ENCODE results near the gene CAMTA1.

Gene CAMTA1

DNA sequence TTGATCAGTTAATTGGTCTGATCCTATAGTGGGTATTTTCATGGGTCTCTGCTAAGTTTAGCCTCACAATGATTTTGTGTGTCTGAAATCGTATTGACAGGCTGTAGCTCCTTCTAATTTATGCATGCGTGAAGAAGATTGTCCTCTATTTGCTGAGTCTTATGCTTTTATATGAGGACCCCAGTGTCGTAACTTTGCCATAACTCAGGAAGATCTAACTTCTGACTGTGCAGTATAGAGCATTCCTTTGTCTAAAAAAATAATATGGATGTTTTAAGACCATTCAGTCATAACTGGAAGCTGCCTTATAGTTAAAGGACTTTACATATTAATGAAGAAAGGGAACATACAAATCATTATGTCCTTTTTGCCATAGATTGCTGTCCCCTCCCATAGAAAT lies 73.3 kb downstream of the CAMTA1 start:
- no peak overlapping the region for H3K4me3 Mint-ChIP-seq
- intact Hi-C loops (cut with micrococcal nuclease), result no loop called here
- no peak overlapping the region for H3K27ac Mint-ChIP-seq
- peaks cover 42% of the 10 kb centered on the region for H3K36me3 Mint-ChIP-seq (ENCODE audit: low read depth)
- H3K27me3 Mint-ChIP-seq, result no peaks in the 10 kb centered on the region
- peaks cover 8% of the 10 kb centered on the region for H3K4me1 Mint-ChIP-seq (ENCODE audit: low read depth)
- no peaks in the 10 kb centered on the region for H3K9me3 Mint-ChIP-seq

DNA sequence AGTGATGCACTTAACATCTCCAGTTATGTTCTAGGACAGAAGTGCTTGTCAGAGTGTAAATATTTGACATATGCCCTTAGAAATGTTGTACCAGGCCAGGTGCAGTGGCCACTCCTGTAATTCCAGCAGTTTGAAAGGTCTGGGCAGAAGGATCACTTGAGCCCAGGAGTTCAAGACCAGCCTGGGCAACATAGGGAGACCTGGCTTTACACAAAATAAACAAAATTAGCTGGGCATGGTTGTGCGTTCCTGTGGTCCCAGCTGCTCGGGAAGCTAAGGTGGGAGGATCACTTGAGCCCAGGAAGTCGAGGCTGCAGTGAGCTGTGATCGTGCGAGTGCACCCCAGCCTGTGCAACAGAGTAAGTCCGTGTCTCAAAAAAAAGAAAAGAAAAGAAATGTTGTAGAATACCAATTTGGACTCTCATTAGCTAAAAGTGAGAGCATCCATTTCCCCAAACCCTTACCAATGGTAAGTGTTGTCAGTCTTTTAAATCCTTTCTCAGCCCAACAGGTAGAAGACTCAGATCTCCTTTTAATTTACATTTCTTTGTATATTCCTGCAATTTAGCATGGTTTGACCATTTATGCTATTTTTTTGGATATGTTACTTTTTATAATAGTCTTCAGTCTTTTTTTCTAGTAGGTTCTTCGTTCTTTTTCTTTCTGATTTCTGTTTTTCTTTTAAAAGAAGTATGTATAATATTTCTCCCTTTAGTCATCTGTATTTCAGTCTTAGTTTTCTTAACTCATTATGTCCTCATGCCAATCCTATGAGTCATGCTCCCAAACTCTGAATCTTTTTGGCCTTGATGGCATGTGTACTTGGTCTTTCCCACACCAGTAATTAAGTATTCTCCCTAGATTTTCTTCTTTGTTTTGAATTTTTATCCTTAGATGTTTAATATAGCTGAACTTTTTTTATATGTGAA lies 74.4 kb downstream of the CAMTA1 start:
- H3K4me3 Mint-ChIP-seq, result no peak overlapping the region
- H3K4me1 Mint-ChIP-seq (ENCODE audit: low read depth), result peaks cover 8% of the 10 kb centered on the region
- intact Hi-C loops (cut with micrococcal nuclease), result no loop called here
- no peaks in the 10 kb centered on the region for H3K27me3 Mint-ChIP-seq
- peaks cover 51% of the 10 kb centered on the region for H3K36me3 Mint-ChIP-seq (ENCODE audit: low read depth)
- no peaks in the 10 kb centered on the region for H3K9me3 Mint-ChIP-seq
- H3K27ac Mint-ChIP-seq, result no peak overlapping the region

DNA sequence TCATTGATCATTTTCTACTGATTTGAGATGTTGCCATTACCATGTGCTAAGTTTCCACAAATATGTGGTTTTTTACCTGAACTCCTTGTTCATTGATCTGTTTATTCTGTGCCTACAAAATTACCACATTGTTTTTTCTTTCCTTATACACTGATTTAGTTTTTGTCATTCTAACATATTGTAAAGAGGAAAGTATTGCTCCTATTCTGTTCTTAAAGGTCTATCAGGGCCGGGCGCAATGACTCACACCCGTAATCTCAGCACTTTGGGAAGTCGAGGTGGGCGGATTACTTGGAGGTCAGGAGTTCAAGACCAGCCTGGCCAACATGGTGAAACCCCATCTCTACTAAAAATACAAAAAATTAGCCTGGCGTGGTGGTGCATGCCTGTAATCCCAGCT lies 75.1 kb downstream of the CAMTA1 start:
- peaks cover 8% of the 10 kb centered on the region for H3K4me1 Mint-ChIP-seq (ENCODE audit: low read depth)
- H3K27ac Mint-ChIP-seq, result no peak overlapping the region
- H3K9me3 Mint-ChIP-seq, result no peaks in the 10 kb centered on the region
- H3K36me3 Mint-ChIP-seq (ENCODE audit: low read depth), result peaks cover 44% of the 10 kb centered on the region
- no peak overlapping the region for H3K4me3 Mint-ChIP-seq
- no peaks in the 10 kb centered on the region for H3K27me3 Mint-ChIP-seq
- intact Hi-C loops (cut with micrococcal nuclease), result no loop called here

DNA sequence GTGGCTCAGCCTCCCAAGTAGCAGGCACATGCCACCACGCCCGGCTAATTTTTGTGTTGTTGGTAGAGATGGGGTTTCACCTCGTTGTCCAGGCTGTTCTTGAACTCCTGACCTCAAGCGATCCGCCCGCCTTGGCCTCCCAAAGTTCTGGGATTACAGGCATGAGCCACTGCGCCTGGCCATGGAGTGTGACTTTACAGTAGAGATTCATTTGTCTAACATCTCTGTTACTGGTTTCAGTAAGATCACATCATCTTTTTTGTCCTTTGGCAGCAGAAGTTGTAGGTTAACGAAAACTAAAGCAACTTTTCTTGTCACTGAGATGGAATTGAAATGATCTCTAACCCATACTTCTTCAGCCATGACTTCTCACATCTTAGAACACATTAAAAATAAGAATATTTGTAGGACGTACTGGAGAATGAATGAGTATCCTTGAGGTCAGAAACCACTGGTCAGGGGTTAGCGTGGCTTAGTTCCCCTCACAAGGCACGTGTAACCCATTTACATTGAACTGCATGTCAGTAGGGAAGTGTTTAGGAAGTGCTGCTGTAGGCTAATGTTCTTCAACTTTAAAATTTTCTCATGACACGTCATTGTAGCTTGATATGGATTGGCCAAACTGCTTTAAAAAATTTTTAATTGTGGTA lies 75.9 kb downstream of the CAMTA1 start:
- intact Hi-C loops (cut with micrococcal nuclease), result no loop called here
- no peaks in the 10 kb centered on the region for H3K9me3 Mint-ChIP-seq
- H3K27ac Mint-ChIP-seq, result no peak overlapping the region

DNA sequence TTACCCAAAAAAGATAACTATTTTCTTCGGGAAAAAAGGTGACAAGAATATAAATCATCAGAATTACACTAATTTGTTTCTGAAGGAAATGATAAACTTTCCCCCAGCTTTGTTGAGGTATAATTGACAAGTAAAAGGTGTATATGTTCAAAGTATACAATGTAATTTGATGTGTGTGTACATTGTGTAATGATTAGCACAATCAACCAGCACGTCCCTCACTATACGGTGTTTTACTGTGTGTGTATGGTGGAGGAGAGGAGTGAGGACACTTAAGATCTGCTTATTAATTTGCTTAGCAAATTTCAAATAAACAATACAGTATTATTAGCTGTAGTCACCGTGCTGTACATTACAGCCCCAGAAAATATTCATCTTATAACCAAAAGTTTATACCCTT lies 77.7 kb downstream of the CAMTA1 start:
- Mint-ChIP-seq H3K27ac (no peak overlapping the region), H3K36me3 (ENCODE audit: low read depth) (peaks cover 22% of the 10 kb centered on the region), H3K4me1 (ENCODE audit: low read depth) (peaks cover 13% of the 10 kb centered on the region), H3K27me3 (no peaks in the 10 kb centered on the region), H3K4me3 (no peak overlapping the region), H3K9me3 (no peaks in the 10 kb centered on the region)
- intact Hi-C loops (cut with micrococcal nuclease), result no loop called here

More for the DNA sequence above, 75.9 kb downstream of the CAMTA1 start:
- Mint-ChIP-seq H3K36me3 (ENCODE audit: low read depth) (peaks cover 37% of the 10 kb centered on the region), H3K4me1 (ENCODE audit: low read depth) (peaks cover 8% of the 10 kb centered on the region), H3K4me3 (no peak overlapping the region), H3K27me3 (no peaks in the 10 kb centered on the region)

DNA sequence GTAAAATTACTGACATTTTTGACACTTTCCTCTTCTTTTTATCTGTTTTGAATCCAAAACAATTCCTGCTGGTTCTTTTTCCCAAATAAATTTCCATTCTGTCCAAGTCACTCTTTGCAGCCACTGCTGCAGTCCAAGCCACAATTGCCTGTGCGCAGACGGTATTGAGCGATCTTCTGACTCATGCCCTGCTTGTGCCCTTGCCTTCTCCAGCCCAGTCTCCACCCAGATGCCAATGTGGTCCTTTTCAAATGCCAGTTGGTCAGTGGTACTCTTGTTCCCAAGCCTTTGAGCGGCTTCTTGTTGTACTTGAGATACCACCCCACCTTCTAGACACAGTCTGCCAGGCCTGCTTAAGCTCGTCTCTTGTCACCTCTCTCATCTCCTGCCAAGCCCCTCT lies 78.9 kb downstream of the CAMTA1 start:
- Mint-ChIP-seq H3K9me3 (no peaks in the 10 kb centered on the region), H3K4me1 (ENCODE audit: low read depth) (peaks cover 26% of the 10 kb centered on the region), H3K27ac (no peak overlapping the region), H3K27me3 (no peaks in the 10 kb centered on the region), H3K36me3 (ENCODE audit: low read depth) (peaks cover 21% of the 10 kb centered on the region), H3K4me3 (no peak overlapping the region)
- intact Hi-C loops (cut with micrococcal nuclease), result no loop called here

DNA sequence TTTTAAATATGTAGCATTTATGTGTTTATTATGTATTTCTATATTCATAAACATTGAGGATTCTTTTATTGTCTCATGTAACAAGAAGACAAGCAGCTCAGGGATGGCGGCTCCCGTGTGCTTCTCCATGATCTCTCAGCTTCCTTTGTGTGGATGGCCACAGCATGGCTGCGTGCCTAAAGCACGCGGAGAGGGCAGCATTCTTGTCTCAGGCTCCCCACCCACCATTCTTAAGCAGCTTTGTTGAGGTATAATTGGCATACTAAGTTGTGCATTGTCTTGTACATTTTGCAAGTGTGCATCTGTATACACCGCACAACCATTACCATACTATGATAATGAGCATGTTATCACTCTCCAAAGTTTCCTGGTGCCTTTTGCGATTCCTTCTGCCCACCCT lies 81.6 kb downstream of the CAMTA1 start:
- no peaks in the 10 kb centered on the region for H3K9me3 Mint-ChIP-seq
- no peak overlapping the region for H3K27ac Mint-ChIP-seq
- no peak overlapping the region for H3K4me3 Mint-ChIP-seq
- H3K4me1 Mint-ChIP-seq (ENCODE audit: low read depth), result peaks cover 24% of the 10 kb centered on the region
- no peaks in the 10 kb centered on the region for H3K27me3 Mint-ChIP-seq
- peaks cover 23% of the 10 kb centered on the region for H3K36me3 Mint-ChIP-seq (ENCODE audit: low read depth)
- intact Hi-C loops (cut with micrococcal nuclease), result no loop called here

DNA sequence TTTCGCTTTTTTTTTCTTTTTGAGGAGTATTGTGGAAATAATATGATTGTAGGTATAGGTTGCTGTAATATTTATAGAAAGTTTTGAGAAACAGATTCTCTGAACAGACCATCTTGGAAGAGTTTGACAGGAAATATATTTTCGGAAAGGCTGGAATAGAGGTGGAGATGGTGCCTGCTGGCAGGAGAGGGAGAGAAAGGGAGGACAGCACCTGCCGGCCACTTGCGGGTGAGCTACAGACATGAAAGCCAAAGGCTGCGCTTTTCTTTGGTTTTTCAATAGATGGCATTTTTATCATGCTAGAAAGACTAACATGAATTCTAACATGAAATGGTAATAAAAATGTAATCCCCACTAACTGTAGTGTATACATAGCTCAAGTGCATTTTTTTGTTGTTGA lies 82.1 kb downstream of the CAMTA1 start:
- H3K27ac Mint-ChIP-seq, result no peak overlapping the region
- intact Hi-C loops (cut with micrococcal nuclease), result no loop called here
- no peaks in the 10 kb centered on the region for H3K27me3 Mint-ChIP-seq
- no peak overlapping the region for H3K4me3 Mint-ChIP-seq
- peaks cover 27% of the 10 kb centered on the region for H3K36me3 Mint-ChIP-seq (ENCODE audit: low read depth)
- no peaks in the 10 kb centered on the region for H3K9me3 Mint-ChIP-seq
- H3K4me1 Mint-ChIP-seq (ENCODE audit: low read depth), result peaks cover 24% of the 10 kb centered on the region

DNA sequence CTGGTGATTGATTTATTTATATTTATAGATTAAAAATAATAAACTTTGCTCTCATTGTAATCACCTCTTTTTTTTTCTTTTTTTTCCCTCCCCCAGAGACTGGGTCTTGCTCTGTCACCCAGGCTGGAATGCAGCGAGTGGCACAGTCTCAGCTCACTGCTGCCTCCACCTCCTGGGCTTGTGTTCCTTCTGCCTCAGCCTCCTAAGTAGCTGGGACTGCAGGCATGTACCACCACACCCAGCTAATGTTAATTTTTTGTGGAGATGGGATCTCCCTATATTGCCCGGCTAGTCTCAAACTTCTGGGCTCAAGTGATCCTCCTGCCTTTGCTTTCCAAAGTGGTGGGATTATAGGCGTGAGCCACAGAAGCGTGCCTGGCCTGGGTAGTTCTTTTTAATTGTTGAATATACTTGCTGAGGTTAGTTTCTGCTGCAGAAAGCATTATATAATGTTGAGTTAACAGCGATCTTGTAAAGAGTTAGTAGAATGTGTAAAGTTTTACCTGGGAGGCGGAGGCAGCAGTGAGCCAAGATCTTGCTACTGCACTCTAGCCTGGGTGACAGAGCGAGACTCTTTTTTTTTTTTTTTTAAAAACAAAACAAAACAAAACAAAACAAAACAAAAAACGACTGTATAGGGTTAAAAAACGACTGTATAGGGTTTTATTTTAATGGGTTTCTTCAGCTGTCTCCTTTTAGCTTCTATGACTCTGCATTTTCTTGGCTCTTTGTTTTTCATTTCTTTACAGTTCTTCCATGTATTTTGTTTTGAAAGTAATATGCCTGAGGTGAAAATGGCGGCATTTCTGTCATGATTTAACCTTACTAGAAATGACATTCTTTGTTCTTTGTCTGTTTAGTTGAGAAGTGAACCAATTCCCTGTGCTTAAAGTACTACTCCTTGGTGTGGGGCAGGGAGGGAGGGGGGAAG lies 82.7 kb downstream of the CAMTA1 start:
- no peaks in the 10 kb centered on the region for H3K9me3 Mint-ChIP-seq
- intact Hi-C loops (cut with micrococcal nuclease), result no loop called here
- no peaks in the 10 kb centered on the region for H3K27me3 Mint-ChIP-seq
- peaks cover 24% of the 10 kb centered on the region for H3K4me1 Mint-ChIP-seq (ENCODE audit: low read depth)
- no peak overlapping the region for H3K27ac Mint-ChIP-seq
- peaks cover 22% of the 10 kb centered on the region for H3K36me3 Mint-ChIP-seq (ENCODE audit: low read depth)
- H3K4me3 Mint-ChIP-seq, result no peak overlapping the region

DNA sequence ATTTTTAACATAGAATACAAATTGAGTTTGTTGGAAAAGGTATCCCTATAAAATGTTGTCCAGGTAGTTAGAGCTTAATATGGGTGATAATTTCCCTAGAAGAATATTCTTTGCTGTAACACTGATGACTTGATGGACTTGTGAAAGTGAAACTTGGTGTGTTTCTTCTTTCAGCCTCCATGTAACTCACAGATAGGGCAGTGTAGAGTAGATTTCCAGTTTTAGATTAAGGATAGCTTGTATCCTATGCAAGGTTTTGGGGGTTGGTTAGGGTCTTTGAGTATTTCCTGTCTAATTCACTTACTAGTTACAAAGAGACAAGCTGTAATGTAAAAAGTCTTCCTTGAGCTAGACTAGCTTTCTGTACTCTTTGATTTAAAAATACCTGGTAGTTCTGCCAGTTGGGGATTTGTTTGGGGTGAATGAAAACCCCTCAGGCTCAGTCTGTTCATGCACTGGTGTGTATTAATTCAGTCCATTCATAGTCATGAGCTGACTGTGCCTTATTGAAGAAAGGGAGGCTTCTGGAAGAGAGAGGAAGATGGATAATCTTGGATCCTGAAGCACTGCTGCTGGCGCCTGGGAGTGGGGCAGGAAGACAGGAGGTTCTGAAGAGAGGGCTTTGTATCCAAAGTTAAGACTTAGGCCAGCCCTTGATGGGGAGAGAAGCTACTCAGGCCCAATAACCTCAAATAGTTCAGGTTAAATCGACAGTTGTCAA lies 83.6 kb downstream of the CAMTA1 start:
- H3K4me1 Mint-ChIP-seq (ENCODE audit: low read depth), result peaks cover 24% of the 10 kb centered on the region
- no peaks in the 10 kb centered on the region for H3K9me3 Mint-ChIP-seq
- intact Hi-C loops (cut with micrococcal nuclease), result no loop called here
- no peak overlapping the region for H3K27ac Mint-ChIP-seq
- H3K27me3 Mint-ChIP-seq, result no peaks in the 10 kb centered on the region
- peaks cover 23% of the 10 kb centered on the region for H3K36me3 Mint-ChIP-seq (ENCODE audit: low read depth)
- no peak overlapping the region for H3K4me3 Mint-ChIP-seq

DNA sequence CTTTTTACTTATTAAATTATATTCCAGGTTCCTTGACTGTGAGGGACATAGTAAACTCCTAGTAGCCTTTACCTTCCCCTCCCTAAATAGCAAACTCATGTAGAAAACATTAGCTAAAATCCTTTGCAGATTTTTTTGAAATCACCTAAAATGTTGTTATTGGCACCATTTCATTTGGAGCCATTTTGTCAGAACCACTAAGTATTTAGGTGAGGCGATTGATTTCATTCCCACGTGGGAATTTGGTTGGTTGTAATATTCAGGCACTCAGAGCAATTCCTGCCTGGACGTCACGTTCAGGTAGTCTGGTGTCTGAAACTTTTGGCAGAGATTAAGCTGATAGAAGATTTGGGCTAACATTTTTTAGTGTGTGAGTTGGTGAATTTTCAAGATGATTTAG lies 84.3 kb downstream of the CAMTA1 start:
- intact Hi-C loops (cut with micrococcal nuclease), result no loop called here

DNA sequence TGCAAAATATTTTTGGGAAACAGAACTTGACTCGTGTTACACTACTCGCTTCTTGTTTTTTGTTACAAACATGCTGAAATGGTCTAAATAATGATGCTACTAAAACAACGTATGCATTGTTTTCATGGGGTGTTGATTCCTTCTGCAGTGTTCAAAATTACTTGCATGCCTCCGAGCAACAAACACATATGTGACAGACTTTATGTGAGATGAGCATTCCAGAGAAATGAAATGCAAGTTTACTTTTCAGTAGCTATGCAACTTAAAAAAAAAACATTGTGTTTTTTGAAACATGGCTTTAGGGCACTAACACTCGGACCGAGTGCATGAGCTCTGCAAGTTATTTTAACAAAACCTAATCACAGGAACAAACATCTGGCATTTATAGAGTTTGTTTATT lies 84.8 kb downstream of the CAMTA1 start:
- peaks cover 27% of the 10 kb centered on the region for H3K36me3 Mint-ChIP-seq (ENCODE audit: low read depth)
- intact Hi-C loops (cut with micrococcal nuclease), result no loop called here
- no peaks in the 10 kb centered on the region for H3K9me3 Mint-ChIP-seq
- no peaks in the 10 kb centered on the region for H3K27me3 Mint-ChIP-seq
- H3K4me1 Mint-ChIP-seq (ENCODE audit: low read depth), result peaks cover 24% of the 10 kb centered on the region
- no peak overlapping the region for H3K4me3 Mint-ChIP-seq
- H3K27ac Mint-ChIP-seq, result no peak overlapping the region

More for the DNA sequence above, 84.3 kb downstream of the CAMTA1 start:
- Mint-ChIP-seq H3K4me1 (ENCODE audit: low read depth) (peaks cover 24% of the 10 kb centered on the region), H3K4me3 (no peak overlapping the region), H3K9me3 (no peaks in the 10 kb centered on the region), H3K27ac (no peak overlapping the region), H3K27me3 (no peaks in the 10 kb centered on the region), H3K36me3 (ENCODE audit: low read depth) (peaks cover 23% of the 10 kb centered on the region)

DNA sequence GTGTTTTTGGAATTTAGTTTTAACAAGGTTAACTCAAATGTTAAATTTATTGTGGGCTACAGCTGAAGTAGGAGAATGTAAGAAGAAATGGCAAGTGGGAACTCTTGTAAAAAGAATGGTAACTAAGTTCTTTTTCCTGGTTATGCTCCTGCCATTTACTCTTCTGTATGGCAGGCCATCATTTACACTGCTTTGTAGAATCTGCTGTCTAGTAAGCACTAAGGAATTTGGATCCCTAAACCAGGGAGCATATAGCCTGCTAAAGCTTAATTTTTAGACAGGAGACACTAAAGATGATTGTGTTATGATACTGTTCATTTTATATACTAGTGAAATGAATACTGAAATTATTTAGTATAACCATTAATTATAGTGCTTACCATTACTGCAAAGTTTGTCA lies 85.3 kb downstream of the CAMTA1 start:
- Mint-ChIP-seq H3K36me3 (ENCODE audit: low read depth) (peaks cover 32% of the 10 kb centered on the region), H3K9me3 (no peaks in the 10 kb centered on the region), H3K27ac (no peak overlapping the region), H3K27me3 (no peaks in the 10 kb centered on the region), H3K4me3 (no peak overlapping the region), H3K4me1 (ENCODE audit: low read depth) (peaks cover 24% of the 10 kb centered on the region)
- intact Hi-C loops (cut with micrococcal nuclease), result no loop called here

Measured in dendritic cell treated with granulocyte-macrophage colony-stimulating factor and Interleukin-4, amounts not matched to agents 40 ng/mL and 50 ng/mL, for 4 days (primary cell).